D721Med (cell line): ENCODE results near the gene POLR2J.
"Not testable (repeated sequence)": the region's sequence is repeated elsewhere in the genome, so short reads cannot be mapped to it uniquely, and the experiment has no call there.

Experiments
- DNase-seq: peaks from one replicate; pipeline ENCODE4 v3.0.0; 2011; ENCODE audit warnings: low spot score; ENCODE audit not compliant: insufficient read length
- FAIRE-seq: peaks from 2 replicates; lab custom pipeline; 2011; peaks lifted over from hg19 to GRCh38; lab: Jason Lieb, UNC
- TF ChIP-seq, protein P1 (sequence below): IDR thresholded peaks from 2 replicates; pipeline ENCODE4 v1.5.1; 2012; ENCODE audit warnings: mild to moderate bottlenecking, control low read depth; ENCODE audit not compliant: insufficient read depth; ENCODE audit errors: missing control alignments

The POLR2J gene

GRCh38 chr7:102457352-102457924 lies 21.3 kb downstream of the POLR2J start:
- FAIRE-seq (no peak), DNase-seq (no peak)
- TF ChIP-seq, protein P1, sequence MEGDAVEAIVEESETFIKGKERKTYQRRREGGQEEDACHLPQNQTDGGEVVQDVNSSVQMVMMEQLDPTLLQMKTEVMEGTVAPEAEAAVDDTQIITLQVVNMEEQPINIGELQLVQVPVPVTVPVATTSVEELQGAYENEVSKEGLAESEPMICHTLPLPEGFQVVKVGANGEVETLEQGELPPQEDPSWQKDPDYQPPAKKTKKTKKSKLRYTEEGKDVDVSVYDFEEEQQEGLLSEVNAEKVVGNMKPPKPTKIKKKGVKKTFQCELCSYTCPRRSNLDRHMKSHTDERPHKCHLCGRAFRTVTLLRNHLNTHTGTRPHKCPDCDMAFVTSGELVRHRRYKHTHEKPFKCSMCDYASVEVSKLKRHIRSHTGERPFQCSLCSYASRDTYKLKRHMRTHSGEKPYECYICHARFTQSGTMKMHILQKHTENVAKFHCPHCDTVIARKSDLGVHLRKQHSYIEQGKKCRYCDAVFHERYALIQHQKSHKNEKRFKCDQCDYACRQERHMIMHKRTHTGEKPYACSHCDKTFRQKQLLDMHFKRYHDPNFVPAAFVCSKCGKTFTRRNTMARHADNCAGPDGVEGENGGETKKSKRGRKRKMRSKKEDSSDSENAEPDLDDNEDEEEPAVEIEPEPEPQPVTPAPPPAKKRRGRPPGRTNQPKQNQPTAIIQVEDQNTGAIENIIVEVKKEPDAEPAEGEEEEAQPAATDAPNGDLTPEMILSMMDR, result no peak

- DNase-seq (no peak), FAIRE-seq (no peak)
- TF ChIP-seq, protein P1, result no peak
These were observed 22.4 kb downstream of the POLR2J start for GRCh38 chr7:102456327-102456726.

GRCh38 chr7:102455596-102455995 lies 23.1 kb downstream of the POLR2J start:
- DNase-seq (no peak), FAIRE-seq (no peak)
- TF ChIP-seq, protein P1, result no peak

DNA sequence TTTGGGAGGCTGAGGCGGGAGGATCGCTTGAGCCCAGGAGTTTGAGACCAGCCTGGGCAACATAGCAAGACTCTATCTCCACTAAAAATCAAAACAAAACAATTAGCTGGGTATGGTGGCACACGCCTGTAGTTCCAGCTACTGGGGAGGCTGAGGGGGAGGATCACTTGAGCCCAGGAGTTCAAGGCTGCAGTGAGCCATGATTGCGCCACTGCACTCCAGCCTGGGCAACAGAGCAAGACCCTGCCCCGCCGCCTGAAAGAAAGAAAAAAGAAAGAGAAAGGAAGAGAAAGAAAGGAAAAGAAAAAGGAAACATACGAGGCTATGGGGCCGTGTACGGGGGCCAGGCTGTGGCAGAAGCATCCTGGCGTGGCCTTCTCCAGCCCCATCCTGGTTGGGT lies 23.8 kb downstream of the POLR2J start:
- DNase-seq, FAIRE-seq: not testable (repeated sequence)

- no peak for DNase-seq
- FAIRE-seq, result no peak
- TF ChIP-seq, protein P1, result no peak
These were observed 24.3 kb downstream of the POLR2J start for GRCh38 chr7:102454468-102454867.

DNA sequence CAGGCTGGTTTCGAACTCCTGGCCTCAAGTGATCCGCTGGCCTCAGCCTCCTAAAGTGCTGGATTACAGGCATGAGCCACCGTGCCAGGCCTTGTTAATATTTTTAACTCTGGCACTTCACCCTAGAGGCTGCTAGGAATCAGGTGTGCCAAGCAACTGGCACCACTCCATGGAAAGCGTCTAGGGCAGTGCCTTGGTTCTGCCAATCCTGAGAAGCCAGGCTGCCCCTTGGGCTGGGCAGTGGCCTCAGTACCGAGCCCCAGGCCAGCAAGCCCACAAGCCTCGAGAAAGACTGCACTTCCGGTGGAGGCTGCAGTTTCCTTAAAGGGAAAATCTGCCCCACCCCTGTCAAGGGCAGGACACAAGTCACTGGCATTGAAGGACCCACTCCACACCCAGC lies 25.4 kb downstream of the POLR2J start:
- DNase-seq (no peak), FAIRE-seq (no peak)
- TF ChIP-seq, protein P1, result no peak

DNA sequence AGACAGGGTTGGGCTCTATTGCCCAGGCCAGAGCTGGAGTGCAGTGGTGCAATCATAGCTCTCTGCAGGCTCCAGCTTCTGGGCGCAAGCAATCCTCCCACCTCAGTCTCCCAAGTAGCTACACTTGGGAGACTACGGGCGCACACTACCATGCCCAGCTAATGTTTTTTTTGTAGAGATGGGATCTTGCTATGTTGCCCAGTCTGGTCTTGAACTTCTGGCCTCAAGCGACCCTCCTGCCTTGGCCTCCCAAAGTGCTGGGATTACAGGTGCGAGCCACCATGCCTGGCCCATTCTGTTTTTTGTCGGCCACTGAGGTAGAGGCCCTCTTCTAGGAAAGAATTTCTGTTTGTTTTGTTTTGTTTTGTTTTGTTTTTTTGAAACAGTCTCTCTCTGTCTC lies 26.3 kb downstream of the POLR2J start:
- TF ChIP-seq, protein P1, result no peak
- no peak for DNase-seq
- no peak for FAIRE-seq

GRCh38 chr7:102451371-102452054 lies 27.2 kb downstream of the POLR2J start:
- TF ChIP-seq, protein P1, result no peak
- DNase-seq, result no peak
- no peak for FAIRE-seq
